ENCODE data around the gene CNTN4.

DNA sequence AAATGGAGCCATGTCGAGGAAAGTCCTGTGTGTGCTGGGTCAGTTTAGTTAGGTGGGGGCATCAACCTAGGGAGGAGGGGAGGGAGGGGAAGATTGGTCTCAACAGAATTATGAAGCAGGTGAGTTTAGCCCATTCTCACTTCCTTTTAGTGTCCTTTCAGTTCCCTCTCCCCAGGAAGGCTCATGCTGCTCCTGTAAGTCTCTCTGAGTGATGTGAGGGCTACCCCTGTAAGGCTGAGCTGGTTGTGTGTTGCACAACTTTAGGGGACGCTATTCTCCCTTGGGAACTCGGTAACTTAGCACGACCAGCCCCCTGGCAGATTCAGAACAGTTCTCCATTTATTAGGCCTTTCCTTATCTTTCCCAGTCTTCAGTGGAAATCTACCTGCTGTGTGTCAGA lies 990.4 kb downstream of the CNTN4 start:
- TF ChIP-seq, protein P1, sequence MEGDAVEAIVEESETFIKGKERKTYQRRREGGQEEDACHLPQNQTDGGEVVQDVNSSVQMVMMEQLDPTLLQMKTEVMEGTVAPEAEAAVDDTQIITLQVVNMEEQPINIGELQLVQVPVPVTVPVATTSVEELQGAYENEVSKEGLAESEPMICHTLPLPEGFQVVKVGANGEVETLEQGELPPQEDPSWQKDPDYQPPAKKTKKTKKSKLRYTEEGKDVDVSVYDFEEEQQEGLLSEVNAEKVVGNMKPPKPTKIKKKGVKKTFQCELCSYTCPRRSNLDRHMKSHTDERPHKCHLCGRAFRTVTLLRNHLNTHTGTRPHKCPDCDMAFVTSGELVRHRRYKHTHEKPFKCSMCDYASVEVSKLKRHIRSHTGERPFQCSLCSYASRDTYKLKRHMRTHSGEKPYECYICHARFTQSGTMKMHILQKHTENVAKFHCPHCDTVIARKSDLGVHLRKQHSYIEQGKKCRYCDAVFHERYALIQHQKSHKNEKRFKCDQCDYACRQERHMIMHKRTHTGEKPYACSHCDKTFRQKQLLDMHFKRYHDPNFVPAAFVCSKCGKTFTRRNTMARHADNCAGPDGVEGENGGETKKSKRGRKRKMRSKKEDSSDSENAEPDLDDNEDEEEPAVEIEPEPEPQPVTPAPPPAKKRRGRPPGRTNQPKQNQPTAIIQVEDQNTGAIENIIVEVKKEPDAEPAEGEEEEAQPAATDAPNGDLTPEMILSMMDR (IDR thresholded peaks at IDR 0.05): no peak
- TF ChIP-seq POLR2A (IDR thresholded peaks at IDR 0.05): no peak

Measured in breast epithelium (tissue), 3 donors.